ENCODE data around the gene CREBBP. TPM values are rescaled to one million over a fixed set of nuclear protein-coding genes. Genes with fewer than 3 reads are reported as not detected.

CREBBP gene
- total RNA-seq, 4 donors from 2014 or later = 38.9 to 105 (median 51.8) TPM

DNA sequence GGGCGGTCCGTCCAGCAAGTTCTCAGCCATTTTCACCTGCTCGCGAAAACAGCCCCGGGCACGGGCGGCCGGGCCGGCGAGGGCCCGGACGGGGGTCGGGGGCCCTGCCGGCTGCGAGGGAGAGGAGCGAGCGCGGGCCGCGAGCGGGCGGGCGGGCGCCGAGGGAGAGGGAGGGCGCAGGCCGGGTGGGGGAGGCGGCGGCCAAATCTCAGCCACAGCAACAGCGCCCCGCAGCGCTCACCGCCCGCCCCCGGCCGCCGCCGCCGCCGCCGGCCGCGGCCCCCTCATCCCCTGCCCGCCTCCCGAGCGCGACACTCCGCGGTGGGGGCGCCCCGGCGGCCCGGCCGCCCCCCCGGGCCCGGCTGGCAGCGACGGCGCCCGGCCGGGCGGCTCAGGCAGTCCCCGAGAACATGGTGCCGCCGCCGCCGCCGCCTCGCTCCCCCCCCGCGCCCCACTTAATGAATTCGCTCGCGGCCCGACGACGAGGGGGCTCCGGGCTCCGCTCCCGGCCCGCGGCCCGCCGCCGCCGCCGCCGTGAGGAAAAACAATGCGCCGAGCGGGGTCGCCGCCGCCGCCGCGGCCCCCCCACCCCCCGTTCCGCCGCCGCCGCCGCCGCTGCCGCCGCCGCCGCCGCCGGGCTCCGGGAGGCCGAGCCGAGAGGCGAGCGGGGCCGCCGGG lies 487 bp downstream of the CREBBP start:
- peak; percentile 80 for ATAC-seq (ENCODE audit: low FRiP score)
- TF ChIP-seq, protein P1, sequence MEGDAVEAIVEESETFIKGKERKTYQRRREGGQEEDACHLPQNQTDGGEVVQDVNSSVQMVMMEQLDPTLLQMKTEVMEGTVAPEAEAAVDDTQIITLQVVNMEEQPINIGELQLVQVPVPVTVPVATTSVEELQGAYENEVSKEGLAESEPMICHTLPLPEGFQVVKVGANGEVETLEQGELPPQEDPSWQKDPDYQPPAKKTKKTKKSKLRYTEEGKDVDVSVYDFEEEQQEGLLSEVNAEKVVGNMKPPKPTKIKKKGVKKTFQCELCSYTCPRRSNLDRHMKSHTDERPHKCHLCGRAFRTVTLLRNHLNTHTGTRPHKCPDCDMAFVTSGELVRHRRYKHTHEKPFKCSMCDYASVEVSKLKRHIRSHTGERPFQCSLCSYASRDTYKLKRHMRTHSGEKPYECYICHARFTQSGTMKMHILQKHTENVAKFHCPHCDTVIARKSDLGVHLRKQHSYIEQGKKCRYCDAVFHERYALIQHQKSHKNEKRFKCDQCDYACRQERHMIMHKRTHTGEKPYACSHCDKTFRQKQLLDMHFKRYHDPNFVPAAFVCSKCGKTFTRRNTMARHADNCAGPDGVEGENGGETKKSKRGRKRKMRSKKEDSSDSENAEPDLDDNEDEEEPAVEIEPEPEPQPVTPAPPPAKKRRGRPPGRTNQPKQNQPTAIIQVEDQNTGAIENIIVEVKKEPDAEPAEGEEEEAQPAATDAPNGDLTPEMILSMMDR (IDR thresholded peaks at IDR 0.05) = no peak
- DNase-seq (ENCODE audit: low spot score) = peak; percentile 37

DNA sequence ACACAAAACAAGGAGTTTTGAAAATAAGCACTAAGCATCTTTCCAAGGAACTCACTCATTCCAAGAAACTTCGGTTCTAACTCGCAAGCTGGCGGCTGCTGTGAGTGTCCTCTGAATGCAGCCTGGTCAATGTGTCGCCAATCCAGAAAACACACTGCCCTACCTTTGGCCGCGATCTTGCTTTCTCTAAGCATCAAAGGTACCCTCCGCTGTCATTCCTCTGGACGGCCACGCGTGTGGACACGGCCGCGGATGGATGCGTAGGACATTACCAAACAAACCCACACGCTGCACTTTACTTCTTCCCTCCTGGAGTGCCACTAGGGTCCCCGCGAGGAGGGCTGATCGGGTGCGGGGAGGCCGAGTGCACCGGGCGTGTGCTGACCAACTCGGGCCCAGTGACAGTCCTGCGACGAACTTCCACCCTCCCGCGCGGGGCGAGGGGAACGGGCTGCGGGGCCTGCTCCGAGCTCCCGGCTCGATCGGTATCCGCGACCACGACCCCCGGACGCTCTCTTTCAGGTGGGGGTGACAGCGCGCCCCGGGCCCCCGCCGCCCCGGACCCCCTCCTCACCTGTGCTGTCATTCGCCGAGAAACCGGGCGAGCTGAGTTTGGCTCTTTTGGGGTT lies 1.1 kb downstream of the CREBBP start:
- TF ChIP-seq, protein P1 (IDR thresholded peaks at IDR 0.05) = no peak
- DNase-seq (ENCODE audit: low spot score) = no peak
- ATAC-seq (ENCODE audit: low FRiP score) = peak; percentile 24

DNA sequence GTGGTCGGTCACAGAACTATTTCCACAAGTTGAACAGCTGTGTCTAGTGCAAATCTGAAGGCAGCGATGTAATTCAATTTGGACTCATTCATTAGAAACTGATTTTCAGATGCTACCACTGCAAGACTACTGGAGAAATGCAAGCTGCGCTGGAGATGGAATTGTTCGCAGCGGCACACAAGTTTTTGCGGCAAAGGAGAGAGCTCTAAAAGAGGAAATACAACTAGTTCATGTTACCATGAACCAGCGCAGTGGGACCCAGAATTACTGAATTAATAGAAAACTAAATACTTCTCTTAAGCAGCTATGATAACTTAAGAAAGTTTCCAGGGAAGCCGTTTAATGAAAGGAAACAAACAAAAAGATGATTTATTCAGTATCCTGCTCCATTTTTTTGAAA lies 1.9 kb downstream of the CREBBP start:
- no peak for DNase-seq (ENCODE audit: low spot score)
- ATAC-seq (ENCODE audit: low FRiP score) = no peak
- TF ChIP-seq, protein P1 (IDR thresholded peaks at IDR 0.05) = no peak

DNA sequence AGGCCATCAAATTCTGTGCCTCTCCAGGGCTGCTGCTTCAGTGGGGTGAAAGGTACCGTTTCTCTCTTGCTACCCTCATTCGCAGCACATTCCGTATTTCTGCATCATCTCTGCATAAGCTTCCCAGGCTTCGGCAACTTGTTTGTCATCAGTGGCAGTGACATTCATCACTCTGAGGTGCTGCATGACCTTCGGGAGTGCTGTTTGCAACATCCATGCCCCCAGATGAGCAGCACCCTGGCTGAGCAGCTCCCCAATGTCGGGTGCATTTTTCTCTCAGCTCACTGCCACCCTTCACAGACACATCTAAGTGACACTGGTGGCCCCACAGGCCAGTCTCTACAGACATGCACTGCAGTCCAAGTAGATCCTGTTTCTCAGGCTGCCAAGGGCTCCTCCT lies 3.8 kb downstream of the CREBBP start:
- ATAC-seq (ENCODE audit: low FRiP score) (no peak), DNase-seq (ENCODE audit: low spot score) (no peak)
- TF ChIP-seq, protein P1 (IDR thresholded peaks at IDR 0.05) = no peak

DNA sequence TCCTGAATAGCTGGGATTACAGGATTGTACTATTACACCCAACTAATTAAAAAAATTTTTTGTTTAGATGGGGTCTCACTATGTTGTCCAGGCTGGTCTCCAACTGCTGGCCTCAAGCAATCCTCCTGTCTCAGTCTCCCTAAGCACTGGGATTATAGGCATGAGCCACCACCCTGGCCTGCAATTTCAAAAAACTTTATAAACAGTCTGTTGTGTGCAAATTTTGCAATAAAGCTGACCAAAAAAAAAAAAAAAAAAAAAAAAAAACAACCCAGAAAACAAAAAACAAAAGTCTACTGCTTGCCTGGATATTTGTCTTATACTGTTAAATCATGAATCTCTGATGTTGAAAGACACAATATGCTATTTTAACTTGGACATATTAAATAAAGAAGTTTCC lies 4.4 kb downstream of the CREBBP start:
- TF ChIP-seq, protein P1 (IDR thresholded peaks at IDR 0.05) = no peak
- DNase-seq (ENCODE audit: low spot score) = no peak
- no peak for ATAC-seq (ENCODE audit: low FRiP score)

DNA sequence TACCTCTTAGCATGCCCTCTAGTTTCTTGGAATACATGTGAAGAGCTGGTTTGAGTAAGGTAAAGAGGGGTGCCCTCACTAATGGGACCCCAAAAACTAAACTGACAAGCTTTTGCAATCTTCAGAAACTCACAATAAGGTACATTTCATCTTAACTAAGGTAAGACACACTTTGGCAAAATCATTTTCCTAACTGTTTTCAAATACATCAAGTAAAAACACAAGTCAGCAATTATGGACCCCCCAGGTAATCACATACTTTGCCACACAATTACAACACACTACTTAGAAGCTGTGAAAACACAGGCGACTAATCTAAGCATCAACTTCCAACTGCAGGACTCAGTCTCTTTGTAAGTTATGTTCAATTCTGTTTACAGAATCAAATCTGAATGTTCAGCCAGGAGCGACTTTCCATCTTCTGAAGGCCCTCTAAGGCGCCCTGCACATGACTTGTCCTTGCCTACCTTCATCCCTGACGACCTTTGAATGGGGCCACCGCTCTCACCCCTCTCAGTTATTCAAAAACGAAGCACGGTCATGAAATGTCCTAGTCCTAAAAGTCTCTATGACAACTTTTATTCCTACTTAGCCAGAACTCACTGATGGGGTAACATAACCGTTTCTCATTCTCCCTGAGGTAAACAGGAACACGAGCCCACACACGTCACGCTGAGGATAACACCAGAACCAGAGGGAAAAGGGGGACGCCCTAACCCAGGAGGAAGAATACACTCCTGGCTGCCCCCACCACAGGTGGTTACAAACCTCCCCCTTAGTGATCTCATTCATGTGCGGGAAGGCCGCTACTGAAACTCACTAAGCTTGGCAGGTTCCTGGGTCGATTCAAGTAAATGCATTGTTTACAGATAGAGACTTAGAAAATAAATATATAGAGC lies 5.5 kb downstream of the CREBBP start:
- no peak for ATAC-seq (ENCODE audit: low FRiP score)
- TF ChIP-seq, protein P1 (IDR thresholded peaks at IDR 0.05) = no peak

More for the DNA sequence above, 5.5 kb downstream of the CREBBP start:
- DNase-seq (ENCODE audit: low spot score) = no peak

All from omental fat pad (tissue), 4 donors.